Parathyroid adenoma (tissue), 2 donors: ENCODE results near the gene TOM1L2.

Experiments
- H2AFZ ChIP-seq: fragments of 300-600 bp; sonication (generic); one replicate; pipeline ENCODE4 v1.7.0; 2017; ENCODE audit warnings: antibody characterized with exemption, mild to moderate bottlenecking
- H3K27ac ChIP-seq: fragments of 300-600 bp; sonication (generic); one replicate; pipeline ENCODE4 v1.7.0; 2017
- H3K27me3 ChIP-seq: fragments of 300-600 bp; sonication (generic); one replicate; pipeline ENCODE4 v1.7.0; 2017; ENCODE audit warnings: low read length; ENCODE audit not compliant: control insufficient read depth, insufficient read depth
- H3K36me3 ChIP-seq: fragments of 300-600 bp; sonication (generic); one replicate; pipeline ENCODE4 v1.7.0; 2017; ENCODE audit warnings: low read length; ENCODE audit not compliant: control insufficient read depth, insufficient read depth
- H3K4me1 ChIP-seq: fragments of 300-600 bp; sonication (generic); one replicate; pipeline ENCODE4 v1.7.0; 2017; ENCODE audit warnings: control low read depth
- H3K4me2 ChIP-seq: fragments of 300-600 bp; sonication (generic); one replicate; pipeline ENCODE4 v1.7.0; 2017; ENCODE audit warnings: low read length
- H3K4me3 ChIP-seq: fragments of 300-600 bp; sonication (generic); one replicate; pipeline ENCODE4 v1.7.0; 2017; ENCODE audit warnings: low read depth, low read length
- H3K79me2 ChIP-seq: fragments of 300-600 bp; sonication (generic); one replicate; pipeline ENCODE4 v1.7.0; 2017; ENCODE audit warnings: control low read depth
- H3K9ac ChIP-seq: fragments of 300-600 bp; sonication (generic); one replicate; pipeline ENCODE4 v1.7.0; 2017; ENCODE audit warnings: mild to moderate bottlenecking
- H3K9me3 ChIP-seq: fragments of 300-600 bp; sonication (generic); one replicate; pipeline ENCODE4 v1.7.0; 2017; ENCODE audit warnings: low read length; ENCODE audit not compliant: control insufficient read depth
- CTCF ChIP-seq: fragments of 300-600 bp; sonication (generic); IDR thresholded peaks from one replicate; pipeline ENCODE4 v1.7.0; 2017; ENCODE audit warnings: antibody characterized with exemption, mild to moderate bottlenecking
- donor health status: primary hyperparathyroidism.

The TOM1L2 gene

GRCh38 chr17:17899486-17899885 lies 72.7 kb downstream of the TOM1L2 start:
- no peak overlapping the region for H3K27ac ChIP-seq
- H3K9me3 ChIP-seq, result no peaks in the 10 kb centered on the region
- H3K79me2 ChIP-seq, result peaks cover 20% of the 10 kb centered on the region
- H3K4me3 ChIP-seq, result no peak overlapping the region
- H3K4me2 ChIP-seq, result no peak overlapping the region
- H3K9ac ChIP-seq, result no peak overlapping the region
- H3K36me3 ChIP-seq, result no peaks in the 10 kb centered on the region
- H3K27me3 ChIP-seq, result no peaks in the 10 kb centered on the region
- peaks cover 16% of the 10 kb centered on the region for H3K4me1 ChIP-seq
- no peak overlapping the region for H2AFZ ChIP-seq
- TF ChIP-seq CTCF, result no peak

- Histone ChIP-seq H3K4me3 (no peak overlapping the region), H3K9ac (no peak overlapping the region), H3K4me1 (peaks cover 16% of the 10 kb centered on the region), H3K9me3 (no peaks in the 10 kb centered on the region), H3K36me3 (no peaks in the 10 kb centered on the region), H3K4me2 (no peak overlapping the region), H2AFZ (no peak overlapping the region), H3K27ac (no peak overlapping the region), H3K79me2 (peaks cover 17% of the 10 kb centered on the region), H3K27me3 (no peaks in the 10 kb centered on the region)
- TF ChIP-seq CTCF, result no peak
Measured at GRCh38 chr17:17898673-17899072, 73.5 kb downstream of the TOM1L2 start.

GRCh38 chr17:17897442-17897841 lies 74.8 kb downstream of the TOM1L2 start:
- Histone ChIP-seq H3K9ac (no peak overlapping the region), H2AFZ (no peak overlapping the region), H3K27ac (no peak overlapping the region), H3K9me3 (no peaks in the 10 kb centered on the region), H3K4me3 (no peak overlapping the region), H3K4me1 (peaks cover 19% of the 10 kb centered on the region), H3K79me2 (peaks cover 23% of the 10 kb centered on the region), H3K27me3 (no peaks in the 10 kb centered on the region), H3K36me3 (no peaks in the 10 kb centered on the region), H3K4me2 (peak overlapping the region; percentile 13)
- TF ChIP-seq CTCF, result no peak

GRCh38 chr17:17896746-17897145 lies 75.5 kb downstream of the TOM1L2 start:
- Histone ChIP-seq H3K27ac (no peak overlapping the region), H3K9ac (no peak overlapping the region), H3K27me3 (no peaks in the 10 kb centered on the region), H3K4me2 (no peak overlapping the region), H3K4me1 (peaks cover 19% of the 10 kb centered on the region), H3K36me3 (no peaks in the 10 kb centered on the region), H2AFZ (no peak overlapping the region), H3K79me2 (peaks cover 23% of the 10 kb centered on the region), H3K4me3 (no peak overlapping the region), H3K9me3 (no peaks in the 10 kb centered on the region)
- no peak for TF ChIP-seq CTCF

GRCh38 chr17:17893801-17894644 lies 78.2 kb downstream of the TOM1L2 start:
- no peak for TF ChIP-seq CTCF
- Histone ChIP-seq H3K4me2 (no peak overlapping the region), H3K27me3 (no peaks in the 10 kb centered on the region), H3K79me2 (peaks cover 35% of the 10 kb centered on the region), H3K27ac (no peak overlapping the region), H3K9me3 (no peaks in the 10 kb centered on the region), H3K4me1 (peaks cover 3% of the 10 kb centered on the region), H3K36me3 (no peaks in the 10 kb centered on the region), H3K9ac (no peak overlapping the region), H2AFZ (no peak overlapping the region), H3K4me3 (no peak overlapping the region)
